GM12878 (cell line): Measurements from ENCODE around the gene FOXO1. TPM values are rescaled to one million over a fixed set of nuclear protein-coding genes. Genes with fewer than 3 reads are reported as not detected.

Experiments used
- ATAC-seq: fragments of 200-7000 bp; cut with Tn5 transposase; 3 replicates; pipeline ENCODE4 v1.9.1; 2020; ENCODE audit warnings: mild to moderate bottlenecking, moderate library complexity
- BruUV-seq: library from RNA; stranded (reverse); fragments of 400-500 nt; replicated peaks from 2 replicates; lab custom pipeline; 2021; lab: Mats Ljungman, UMichigan
- CTCF ChIA-PET: fragments of 300-600 bp; sonication (Branson Sonifier 250); formaldehyde crosslinking; extraction: SDS; loops from one replicate; lab custom pipeline; 2021; ENCODE audit warnings: inconsistent platforms; lab: Yijun Ruan, JAX
- POLR2A ChIA-PET: fragments of 350-600 bp; formaldehyde crosslinking; extraction: SDS; loops from one replicate; lab custom pipeline; 2021; ENCODE audit warnings: inconsistent platforms; lab: Charles Lee
- RAD21 ChIA-PET: fragments of 300-600 bp; sonication (Branson Sonifier 250); formaldehyde crosslinking; loops from one replicate; lab custom pipeline; 2023; ENCODE audit warnings: antibody characterized with exemption; ENCODE audit not compliant: unreplicated experiment; lab: Charles Lee
- SMC1A ChIA-PET: fragments of 300-600 bp; sonication (Branson Sonifier 250); formaldehyde crosslinking; loops from one replicate; lab custom pipeline; 2023; ENCODE audit not compliant: unreplicated experiment, uncharacterized antibody; lab: Charles Lee
- DNase-seq: peaks from one replicate; pipeline ENCODE4 v3.0.0-alpha.2; 2011; ENCODE audit warnings: low read depth, low spot score
- FAIRE-seq: peaks from 3 replicates; lab custom pipeline; 2011; peaks lifted over from hg19 to GRCh38; lab: Jason Lieb, UNC
- H2AFZ ChIP-seq: 2 replicates; pipeline ENCODE4 v1.6.0; 2011; ENCODE audit warnings: low read depth, low read length, control low read depth; ENCODE audit not compliant: control insufficient read depth
- H3K27ac ChIP-seq: 2 replicates; pipeline ENCODE4 v1.5.1; 2011; ENCODE audit warnings: control low read depth; ENCODE audit not compliant: control insufficient read depth, insufficient read depth
- H3K27me3 ChIP-seq, 2 experiments: replicated peaks in 1 of 2; 2 replicates each; pipeline versions ENCODE4 v1.6.0 to v1.6.1; 2011; ENCODE audit warnings: low read length in 1 of 2; ENCODE audit not compliant: control insufficient read depth in 2 of 2, insufficient read depth in 2 of 2
- H3K36me3 ChIP-seq, 2 experiments: 2 replicates each; pipeline ENCODE4 v1.5.1; 2011; ENCODE audit warnings: low read length in 1 of 2; ENCODE audit not compliant: control insufficient read depth in 2 of 2, insufficient read depth in 2 of 2
- H3K4me1 ChIP-seq: 2 replicates; pipeline ENCODE4 v1.6.1; 2011; ENCODE audit warnings: mild to moderate bottlenecking, low read length, moderate library complexity, mixed read lengths; ENCODE audit not compliant: control insufficient read depth, insufficient read depth
- H3K4me2 ChIP-seq: 2 replicates; pipeline ENCODE4 v1.6.0; 2011; ENCODE audit warnings: control low read depth; ENCODE audit not compliant: control insufficient read depth, insufficient read depth
- H3K4me3 ChIP-seq: fragments of 200-600 bp; sonication (generic); 2 replicates; pipeline ENCODE4 v1.5.1; 2016
- H3K79me2 ChIP-seq: 2 replicates; pipeline ENCODE4 v1.6.0; 2011; ENCODE audit warnings: low read length; ENCODE audit not compliant: control insufficient read depth, insufficient read depth
- H3K9ac ChIP-seq: 2 replicates; pipeline ENCODE4 v1.8.0; 2011; ENCODE audit warnings: low read length, control low read depth, mixed read lengths; ENCODE audit not compliant: control insufficient read depth, insufficient read depth
- H3K9me3 ChIP-seq: replicated peaks from 3 replicates; pipeline ENCODE4 v1.5.1; 2011; ENCODE audit warnings: mild to moderate bottlenecking, low read length; ENCODE audit not compliant: control insufficient read depth, insufficient read depth
- H4K20me1 ChIP-seq: 2 replicates; pipeline ENCODE4 v1.6.0; 2011; ENCODE audit not compliant: control insufficient read depth, insufficient read depth
- WGBS: methylation state at CpG from one replicate; pipeline ENCODE4 v1.1.6; 2016; ENCODE audit warnings: low lambda C conversion rate; ENCODE audit not compliant: insufficient replicate concordance, insufficient coverage; ENCODE audit errors: missing lambda C conversion rate; 5-methylcytosine and 5-hydroxymethylcytosine counted together
- in situ Hi-C: fragments of 300-500 bp; cut with MboI; formaldehyde crosslinking; loops from 9 replicates; pipeline ENCODE4 v1.14.3; 2018; ENCODE audit warnings: mixed read lengths
- intact Hi-C: fragments of 100-400 bp; cut with micrococcal nuclease; formaldehyde crosslinking; loops from one replicate; pipeline ENCODE4 v1.14.2; 2022; ENCODE audit not compliant: unreplicated experiment
- polyA plus RNA-seq, 11 experiments: library from polyadenylated mRNA; depleted of rRNA in 4 of 11; unstranded in 6 of 11; stranded (reverse) in 5 of 11; fragments of >200 nt; fragmentation: Nextera tagmentation in 4 of 11; fragmentation: Illumina TruSeq in 1 of 11; extraction: Ambion mirVana in 4 of 11; extraction: Trizol in 1 of 11; gene quantifications; 1 replicate in 1 of 11; 2 replicates in 10 of 11; pipeline versions ENCODE4 v1.2.1 to v1.2.3, GENCODE V29; 2011 to 2016; ENCODE audit warnings: inconsistent platforms in 2 of 11, missing spikeins in 2 of 11, low read depth in 1 of 11
- total RNA-seq, 4 experiments: library from RNA; depleted of rRNA in 3 of 4; stranded (reverse); fragments of >200 nt in 3 of 4; fragmentation: Illumina TruSeq in 1 of 4; extraction: Trizol in 1 of 4; gene quantifications; 2 replicates each; pipeline versions ENCODE4 v1.2.1 to v1.2.3, GENCODE V29; 2013 to 2021
- TF ChIP-seq, protein P1 (sequence below): fragments of 450-650 bp; IDR thresholded peaks from 2 replicates; pipeline ENCODE4 v1.6.1; 2017; ENCODE audit warnings: mild to moderate bottlenecking, moderate library complexity

FOXO1 gene
- total and polyA plus RNA-seq, 10 of the 15 experiments (the other 5 are each of a cell fraction or from before 2014, with no cell fraction given): 0.58 to 8.3 (median 0.88) TPM

- FAIRE-seq (no peak), DNase-seq (no peak), ATAC-seq (no peak)
- ChIA-PET SMC1A (interaction anchor here (1.3 to 1.8 kb wide), 4 partner anchors 8 to 608 kb away, joined by 3 to 5 read pairs (median 4); no protein-coding TSS in a partner anchor), RAD21 (no interaction called here), CTCF (interaction anchor here (1.3 to 6.9 kb wide), 4 partner anchors 8 to 616 kb away, joined by 4 to 63 read pairs (median 4); no protein-coding TSS in a partner anchor), POLR2A (no interaction called here)
- Histone ChIP-seq H3K4me2 (no peak overlapping the region), H3K9ac (no peak overlapping the region), H3K36me3 (no peaks in the 10 kb centered on the region), H4K20me1 (no peaks in the 10 kb centered on the region), H3K4me3 (no peak overlapping the region), H3K4me1 (no peaks in the 10 kb centered on the region), H3K27ac (no peak overlapping the region), H3K79me2 (no peaks in the 10 kb centered on the region), H3K9me3 (no peaks in the 10 kb centered on the region), H3K27me3 (0 out of 4 replicates have a peak, but pooled peaks cover 0 to 3% of the 10 kb centered on the region in 2 experiments), H2AFZ (no peak overlapping the region)
- in situ Hi-C loops (loop anchor here (5.0 to 25.0 kb wide), 2 partner anchors 730 to 1615 kb away; no protein-coding TSS in a partner anchor), intact Hi-C loops (no loop called here)
- TF ChIP-seq, protein P1, sequence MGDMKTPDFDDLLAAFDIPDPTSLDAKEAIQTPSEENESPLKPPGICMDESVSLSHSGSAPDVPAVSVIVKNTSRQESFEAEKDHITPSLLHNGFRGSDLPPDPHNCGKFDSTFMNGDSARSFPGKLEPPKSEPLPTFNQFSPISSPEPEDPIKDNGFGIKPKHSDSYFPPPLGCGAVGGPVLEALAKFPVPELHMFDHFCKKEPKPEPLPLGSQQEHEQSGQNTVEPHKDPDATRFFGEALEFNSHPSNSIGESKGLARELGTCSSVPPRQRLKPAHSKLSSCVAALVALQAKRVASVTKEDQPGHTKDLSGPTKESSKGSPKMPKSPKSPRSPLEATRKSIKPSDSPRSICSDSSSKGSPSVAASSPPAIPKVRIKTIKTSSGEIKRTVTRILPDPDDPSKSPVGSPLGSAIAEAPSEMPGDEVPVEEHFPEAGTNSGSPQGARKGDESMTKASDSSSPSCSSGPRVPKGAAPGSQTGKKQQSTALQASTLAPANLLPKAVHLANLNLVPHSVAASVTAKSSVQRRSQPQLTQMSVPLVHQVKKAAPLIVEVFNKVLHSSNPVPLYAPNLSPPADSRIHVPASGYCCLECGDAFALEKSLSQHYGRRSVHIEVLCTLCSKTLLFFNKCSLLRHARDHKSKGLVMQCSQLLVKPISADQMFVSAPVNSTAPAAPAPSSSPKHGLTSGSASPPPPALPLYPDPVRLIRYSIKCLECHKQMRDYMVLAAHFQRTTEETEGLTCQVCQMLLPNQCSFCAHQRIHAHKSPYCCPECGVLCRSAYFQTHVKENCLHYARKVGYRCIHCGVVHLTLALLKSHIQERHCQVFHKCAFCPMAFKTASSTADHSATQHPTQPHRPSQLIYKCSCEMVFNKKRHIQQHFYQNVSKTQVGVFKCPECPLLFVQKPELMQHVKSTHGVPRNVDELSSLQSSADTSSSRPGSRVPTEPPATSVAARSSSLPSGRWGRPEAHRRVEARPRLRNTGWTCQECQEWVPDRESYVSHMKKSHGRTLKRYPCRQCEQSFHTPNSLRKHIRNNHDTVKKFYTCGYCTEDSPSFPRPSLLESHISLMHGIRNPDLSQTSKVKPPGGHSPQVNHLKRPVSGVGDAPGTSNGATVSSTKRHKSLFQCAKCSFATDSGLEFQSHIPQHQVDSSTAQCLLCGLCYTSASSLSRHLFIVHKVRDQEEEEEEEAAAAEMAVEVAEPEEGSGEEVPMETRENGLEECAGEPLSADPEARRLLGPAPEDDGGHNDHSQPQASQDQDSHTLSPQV: no peak
- 70% methylated on average over 4 of the region's 4 CpGs for WGBS
- no TSS peak for BruUV-seq
These were observed 10.6 kb upstream of the FOXO1 start for GRCh38 chr13:40677064-40677463.
